ENCODE measurements around the gene MRPL9. TPM values are rescaled to one million over a fixed set of nuclear protein-coding genes. Genes with fewer than 3 reads are reported as not detected.

The MRPL9 gene
- total RNA-seq, 2 donors from 2014 or later, result 86.3 to 98.0 TPM

GRCh38 chr1:151807131-151807530 lies 43.8 kb upstream of the MRPL9 start:
- no peak overlapping the region for H3K4me3 Mint-ChIP-seq
- TF ChIP-seq, protein P1, sequence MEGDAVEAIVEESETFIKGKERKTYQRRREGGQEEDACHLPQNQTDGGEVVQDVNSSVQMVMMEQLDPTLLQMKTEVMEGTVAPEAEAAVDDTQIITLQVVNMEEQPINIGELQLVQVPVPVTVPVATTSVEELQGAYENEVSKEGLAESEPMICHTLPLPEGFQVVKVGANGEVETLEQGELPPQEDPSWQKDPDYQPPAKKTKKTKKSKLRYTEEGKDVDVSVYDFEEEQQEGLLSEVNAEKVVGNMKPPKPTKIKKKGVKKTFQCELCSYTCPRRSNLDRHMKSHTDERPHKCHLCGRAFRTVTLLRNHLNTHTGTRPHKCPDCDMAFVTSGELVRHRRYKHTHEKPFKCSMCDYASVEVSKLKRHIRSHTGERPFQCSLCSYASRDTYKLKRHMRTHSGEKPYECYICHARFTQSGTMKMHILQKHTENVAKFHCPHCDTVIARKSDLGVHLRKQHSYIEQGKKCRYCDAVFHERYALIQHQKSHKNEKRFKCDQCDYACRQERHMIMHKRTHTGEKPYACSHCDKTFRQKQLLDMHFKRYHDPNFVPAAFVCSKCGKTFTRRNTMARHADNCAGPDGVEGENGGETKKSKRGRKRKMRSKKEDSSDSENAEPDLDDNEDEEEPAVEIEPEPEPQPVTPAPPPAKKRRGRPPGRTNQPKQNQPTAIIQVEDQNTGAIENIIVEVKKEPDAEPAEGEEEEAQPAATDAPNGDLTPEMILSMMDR (conservative IDR thresholded peaks at IDR 0.05), result no peak
- peaks cover 10% of the 10 kb centered on the region for H3K27me3 Mint-ChIP-seq (ENCODE audit: insufficient read depth)
- H3K9ac ChIP-seq (ENCODE audit: extremely low read depth, low read length, poor library complexity, severe bottlenecking), result no peak overlapping the region
- H3K4me3 ChIP-seq (ENCODE audit: low read length), result no peak overlapping the region
- WGBS, 2 experiments (ENCODE audit: insufficient coverage in 1 of 2, insufficient read length in 1 of 2), result 88 to 95% methylated on average over 3 to 5 of the region's 5 CpGs
- no peak overlapping the region for H3K27ac Mint-ChIP-seq
- DNase-seq, result no peak
- H3K36me3 Mint-ChIP-seq (ENCODE audit: low read depth), result no peaks in the 10 kb centered on the region
- no peaks in the 10 kb centered on the region for H3K36me3 ChIP-seq (ENCODE audit: control insufficient read depth, insufficient read depth, low read length)
- no peaks in the 10 kb centered on the region for H3K9me3 ChIP-seq (ENCODE audit: control insufficient read depth, low read length)
- peaks cover 17% of the 10 kb centered on the region for H3K4me1 Mint-ChIP-seq
- H3K9me3 Mint-ChIP-seq, result no peaks in the 10 kb centered on the region
- no peaks in the 10 kb centered on the region for H3K4me1 ChIP-seq (ENCODE audit: control insufficient read depth, insufficient read depth, low read length)
- no peaks in the 10 kb centered on the region for H3K27me3 ChIP-seq (ENCODE audit: control insufficient read depth, insufficient read depth, low read length, poor library complexity, severe bottlenecking)
- H3K27ac ChIP-seq (ENCODE audit: low read depth, low read length), result no peak overlapping the region

DNA sequence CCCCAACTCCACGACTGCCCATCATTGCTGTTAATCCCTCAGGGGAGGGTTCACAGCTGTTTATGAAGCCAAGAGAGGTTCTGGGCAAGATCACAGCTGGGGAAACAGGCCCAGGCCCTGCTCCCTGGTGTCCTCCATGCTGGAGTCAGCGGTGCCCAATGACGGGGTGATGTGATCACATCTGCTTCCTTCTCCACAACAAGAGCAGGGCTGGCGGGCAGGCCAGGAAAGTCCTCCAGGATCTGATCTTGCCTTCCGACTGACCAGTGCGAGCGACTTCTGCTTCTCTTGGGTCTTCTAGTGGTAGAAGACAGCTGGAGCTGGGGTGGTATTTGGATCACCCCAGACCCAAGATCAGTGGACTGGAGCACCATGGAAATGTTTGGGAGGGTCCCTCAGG lies 42.9 kb upstream of the MRPL9 start:
- Mint-ChIP-seq H3K4me3 (no peak overlapping the region), H3K27me3 (ENCODE audit: insufficient read depth) (peaks cover 10% of the 10 kb centered on the region), H3K4me1 (peaks cover 17% of the 10 kb centered on the region), H3K9me3 (no peaks in the 10 kb centered on the region), H3K36me3 (ENCODE audit: low read depth) (no peaks in the 10 kb centered on the region), H3K27ac (no peak overlapping the region)
- DNase-seq, result no peak
- Histone ChIP-seq H3K36me3 (ENCODE audit: control insufficient read depth, insufficient read depth, low read length) (no peaks in the 10 kb centered on the region), H3K9me3 (ENCODE audit: control insufficient read depth, low read length) (no peaks in the 10 kb centered on the region), H3K4me1 (ENCODE audit: control insufficient read depth, insufficient read depth, low read length) (no peaks in the 10 kb centered on the region), H3K27ac (ENCODE audit: low read depth, low read length) (no peak overlapping the region), H3K9ac (ENCODE audit: extremely low read depth, low read length, poor library complexity, severe bottlenecking) (no peak overlapping the region), H3K4me3 (ENCODE audit: low read length) (no peak overlapping the region), H3K27me3 (ENCODE audit: control insufficient read depth, insufficient read depth, low read length, poor library complexity, severe bottlenecking) (no peaks in the 10 kb centered on the region)
- TF ChIP-seq, protein P1 (conservative IDR thresholded peaks at IDR 0.05), result no peak
- 93 to 97% methylated on average over 6 to 7 of the region's 7 CpGs for WGBS, 2 experiments (ENCODE audit: insufficient coverage in 1 of 2, insufficient read length in 1 of 2)

DNA sequence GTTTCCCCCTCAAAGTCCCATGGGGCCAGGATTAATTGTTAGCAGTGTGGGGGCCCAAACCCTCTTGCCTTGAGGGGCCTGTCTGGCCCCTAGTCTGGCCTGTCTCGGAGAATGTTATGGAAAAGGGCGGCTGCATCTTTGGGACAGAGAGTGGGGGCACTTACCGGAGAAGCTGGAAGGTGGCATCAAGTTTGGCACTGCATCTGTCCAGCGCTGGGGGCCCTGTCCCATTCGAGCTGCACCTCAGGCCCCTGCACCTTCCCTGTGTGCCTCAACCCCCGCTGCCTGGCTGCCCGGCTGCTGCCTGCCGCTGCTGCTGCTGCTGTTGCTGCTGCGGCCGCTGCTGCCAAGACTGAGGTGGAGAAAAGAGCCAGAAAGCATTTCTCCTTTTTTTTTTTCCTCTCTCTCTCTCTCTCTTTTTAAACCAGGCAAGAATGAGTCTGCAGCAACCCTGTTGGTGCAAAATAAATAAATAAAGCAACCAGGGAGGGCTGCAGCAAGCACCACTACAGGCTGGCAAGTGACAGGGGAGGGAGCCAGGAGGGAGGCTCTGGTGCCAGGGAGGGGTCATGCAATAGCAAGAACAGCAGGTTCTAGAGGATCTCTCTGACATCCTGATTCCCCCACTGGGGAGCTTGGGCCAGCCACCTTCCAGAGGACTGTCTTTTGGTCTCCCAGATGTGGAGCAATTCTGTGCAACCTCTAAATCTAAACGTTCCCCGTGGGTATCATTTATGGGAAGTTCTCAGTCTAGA lies 41.9 kb upstream of the MRPL9 start, which contains the start of gene LINGO4:
Gene LINGO4 (minus strand): TSS at position 354 of the 755 bp plus-strand sequence. CDS start 2,715 bp downstream, outside the sequence.
- no peak within 1 kb of the TSS for H3K27ac ChIP-seq (ENCODE audit: low read depth, low read length)
- Mint-ChIP-seq H3K27ac (no peak within 1 kb of the TSS), H3K36me3 (ENCODE audit: low read depth) (no peaks in the 10 kb centered on the region), H3K9me3 (no peaks in the 10 kb centered on the region), H3K4me3 (no peak within 1 kb of the TSS), H3K27me3 (ENCODE audit: insufficient read depth) (peaks cover 10% of the 10 kb centered on the region), H3K4me1 (peaks cover 16% of the 10 kb centered on the region)
- no peaks in the 10 kb centered on the region for H3K27me3 ChIP-seq (ENCODE audit: control insufficient read depth, insufficient read depth, low read length, poor library complexity, severe bottlenecking)
- DNase-seq, result peak; percentile 39
- H3K4me1 ChIP-seq (ENCODE audit: control insufficient read depth, insufficient read depth, low read length), result no peaks in the 10 kb centered on the region
- H3K9me3 ChIP-seq (ENCODE audit: control insufficient read depth, low read length), result no peaks in the 10 kb centered on the region
- 88 to 94% methylated on average over 6 to 12 of the region's 12 CpGs for WGBS, 2 experiments (ENCODE audit: insufficient coverage in 1 of 2, insufficient read length in 1 of 2)
- H3K36me3 ChIP-seq (ENCODE audit: control insufficient read depth, insufficient read depth, low read length), result no peaks in the 10 kb centered on the region
- TF ChIP-seq, protein P1 (conservative IDR thresholded peaks at IDR 0.05), result no peak
- H3K4me3 ChIP-seq (ENCODE audit: low read length), result no peak within 1 kb of the TSS
- no peak within 1 kb of the TSS for H3K9ac ChIP-seq (ENCODE audit: extremely low read depth, low read length, poor library complexity, severe bottlenecking)

Measured in endodermal cell (in vitro differentiated cells).